ENCODE measurements around the gene NUCB1. TPM values are rescaled to one million over a fixed set of nuclear protein-coding genes. Genes with fewer than 3 reads are reported as not detected.

The NUCB1 gene
- total and polyA plus RNA-seq, 9 of the 15 experiments (the other 6 are each of a cell fraction or from before 2014, with no cell fraction given) = 3.1 to 153 (median 71.7) TPM

- 0 out of 2 replicates have a peak, but pooled peaks have one; percentile 13 for TF ChIP-seq ZBTB40 (IDR thresholded peaks at IDR 0.05)
- no peak for TF ChIP-seq ZBTB40 (CRISPR knock-in tag; IDR thresholded peaks at IDR 0.05)
- TF ChIP-seq MTA1 (IDR thresholded peaks at IDR 0.05; ENCODE audit: borderline replicate concordance) = no peak
- no peak for TF ChIP-seq BCL6 (CRISPR knock-in tag; IDR thresholded peaks at IDR 0.05)
- no peak for TF ChIP-seq FOXA1 (IDR thresholded peaks at IDR 0.05; ENCODE audit: borderline replicate concordance)
- no peak for TF ChIP-seq ILK (tag; IDR thresholded peaks at IDR 0.05; ENCODE audit: borderline replicate concordance, low read depth)
- TF ChIP-seq ZNF140 (CRISPR knock-in tag; IDR thresholded peaks at IDR 0.05) = no peak
- peak; percentile 78 for TF ChIP-seq LCOR (CRISPR knock-in tag; IDR thresholded peaks at IDR 0.05)
- TF ChIP-seq SAFB (IDR thresholded peaks at IDR 0.05; ENCODE audit: borderline replicate concordance, low read depth, low read length) = no peak
- TF ChIP-seq ZNF398 (CRISPR knock-in tag; IDR thresholded peaks at IDR 0.05) = no peak
- no peak for TF ChIP-seq NFIX (CRISPR knock-in tag; IDR thresholded peaks at IDR 0.05; ENCODE audit: low read depth)
- no peak for TF ChIP-seq ZNF592 (IDR thresholded peaks at IDR 0.05)
Measured at GRCh38 chr19:48872182-48872883, 27.8 kb upstream of the NUCB1 start, which contains the start of gene PPP1R15A (continued).
